Measurements from ENCODE around the gene C10orf71.

DNA sequence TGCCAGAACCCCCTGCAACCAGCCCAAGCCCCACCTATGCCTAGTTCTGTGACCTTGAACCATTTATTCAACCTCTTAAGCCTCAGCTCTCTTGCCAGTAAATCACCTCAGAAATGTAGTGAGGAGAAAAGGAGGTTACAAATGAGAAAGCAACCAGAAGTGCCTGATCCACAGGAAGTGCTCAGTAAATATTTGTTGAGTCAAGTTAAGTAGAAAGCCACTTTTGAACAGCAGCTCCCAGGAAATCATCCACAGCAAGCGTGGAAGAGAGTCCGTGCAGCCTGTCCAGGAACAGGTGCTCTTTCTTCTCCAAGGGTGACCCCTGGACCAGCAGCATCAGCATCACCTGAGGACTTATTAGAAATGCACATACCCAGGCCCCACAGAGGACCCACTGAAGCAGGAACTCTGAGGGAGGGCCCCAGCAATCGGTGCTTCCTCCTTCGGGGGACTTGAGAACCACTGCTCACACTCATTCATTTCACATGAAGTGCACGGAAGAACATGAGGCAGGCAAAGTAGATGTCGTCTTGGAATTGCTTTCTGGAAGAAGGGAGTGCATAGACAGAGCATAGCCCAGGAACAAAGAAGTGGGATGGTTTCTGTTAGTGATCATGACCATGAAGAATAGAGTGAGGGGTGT lies 6.3 kb upstream of the C10orf71 start:
- TF ChIP-seq, protein P1, sequence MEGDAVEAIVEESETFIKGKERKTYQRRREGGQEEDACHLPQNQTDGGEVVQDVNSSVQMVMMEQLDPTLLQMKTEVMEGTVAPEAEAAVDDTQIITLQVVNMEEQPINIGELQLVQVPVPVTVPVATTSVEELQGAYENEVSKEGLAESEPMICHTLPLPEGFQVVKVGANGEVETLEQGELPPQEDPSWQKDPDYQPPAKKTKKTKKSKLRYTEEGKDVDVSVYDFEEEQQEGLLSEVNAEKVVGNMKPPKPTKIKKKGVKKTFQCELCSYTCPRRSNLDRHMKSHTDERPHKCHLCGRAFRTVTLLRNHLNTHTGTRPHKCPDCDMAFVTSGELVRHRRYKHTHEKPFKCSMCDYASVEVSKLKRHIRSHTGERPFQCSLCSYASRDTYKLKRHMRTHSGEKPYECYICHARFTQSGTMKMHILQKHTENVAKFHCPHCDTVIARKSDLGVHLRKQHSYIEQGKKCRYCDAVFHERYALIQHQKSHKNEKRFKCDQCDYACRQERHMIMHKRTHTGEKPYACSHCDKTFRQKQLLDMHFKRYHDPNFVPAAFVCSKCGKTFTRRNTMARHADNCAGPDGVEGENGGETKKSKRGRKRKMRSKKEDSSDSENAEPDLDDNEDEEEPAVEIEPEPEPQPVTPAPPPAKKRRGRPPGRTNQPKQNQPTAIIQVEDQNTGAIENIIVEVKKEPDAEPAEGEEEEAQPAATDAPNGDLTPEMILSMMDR (IDR thresholded peaks at IDR 0.05), result no peak
- no peak for TF ChIP-seq EZH2 (IDR thresholded peaks at IDR 0.05; ENCODE audit: borderline replicate concordance, insufficient read depth, low read depth, low read length, poor library complexity, severe bottlenecking)
